Ecto neural progenitor cell (in vitro differentiated cells): ENCODE results near the gene ITSN2.
"Not testable (repeated sequence)": the region's sequence is repeated elsewhere in the genome, so short reads cannot be mapped to it uniquely, and the experiment has no call there.

Experiments
- DNase-seq: peaks from one replicate; pipeline ENCODE4 v3.0.0-alpha.2; 2018; ENCODE audit warnings: low spot score

ITSN2 gene

DNA sequence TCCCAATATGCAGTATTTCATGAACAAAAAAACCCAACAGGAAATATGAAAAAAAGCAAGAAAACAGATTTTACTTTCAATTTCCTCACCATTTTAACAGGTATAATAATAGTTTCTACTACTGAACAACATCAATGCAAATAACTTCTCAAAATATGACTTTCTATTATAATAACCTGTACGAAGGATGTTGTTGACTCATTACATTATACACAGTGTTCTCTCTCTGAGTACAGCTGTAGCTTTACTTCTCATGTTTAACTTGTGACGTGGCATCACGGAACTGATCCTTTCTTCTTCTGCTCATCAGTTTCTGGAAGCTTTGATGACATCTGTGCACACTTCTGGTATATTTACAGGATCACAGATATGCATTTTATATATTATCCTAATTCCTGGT lies 145.5 kb downstream of the ITSN2 start:
- no peak for DNase-seq

DNA sequence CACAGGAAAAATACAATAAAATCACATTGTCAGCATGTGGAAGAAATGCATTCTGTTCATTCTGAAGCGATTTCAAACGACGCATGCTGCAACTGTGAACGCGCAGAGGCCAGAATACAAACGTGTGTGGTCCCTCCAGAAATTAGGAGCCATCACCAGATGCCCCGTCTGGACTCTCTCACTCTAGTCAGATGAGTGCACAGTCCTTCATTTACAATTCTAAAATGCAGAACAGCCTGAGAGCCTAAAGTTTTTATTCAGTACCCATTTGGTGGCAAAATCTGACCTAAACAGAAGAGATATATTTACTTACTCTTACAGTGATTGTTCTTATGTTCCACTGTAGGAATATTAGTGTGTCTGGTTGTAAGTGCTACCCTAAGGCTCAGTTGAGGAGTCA lies 148.9 kb downstream of the ITSN2 start:
- no peak for DNase-seq

DNA sequence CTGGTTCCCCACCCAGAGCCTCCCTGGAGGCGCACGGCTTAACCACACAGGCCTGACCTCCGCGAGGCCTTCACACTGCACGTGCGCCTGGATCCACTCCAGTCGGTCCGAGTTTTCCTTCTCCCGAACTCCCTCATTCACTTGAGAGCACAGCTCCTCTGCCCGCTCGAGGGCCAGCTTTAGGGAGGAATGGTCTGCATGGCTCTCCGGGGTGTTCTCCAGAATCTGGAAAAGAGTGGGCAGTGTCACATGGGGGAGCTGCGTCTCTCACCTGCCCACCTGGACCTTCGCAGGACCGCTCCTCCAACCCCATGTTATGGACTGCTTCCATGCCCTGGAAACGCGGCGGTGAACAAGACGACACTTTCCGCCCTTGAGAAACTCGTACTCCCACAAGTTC lies 149.6 kb downstream of the ITSN2 start:
- DNase-seq: no peak

DNA sequence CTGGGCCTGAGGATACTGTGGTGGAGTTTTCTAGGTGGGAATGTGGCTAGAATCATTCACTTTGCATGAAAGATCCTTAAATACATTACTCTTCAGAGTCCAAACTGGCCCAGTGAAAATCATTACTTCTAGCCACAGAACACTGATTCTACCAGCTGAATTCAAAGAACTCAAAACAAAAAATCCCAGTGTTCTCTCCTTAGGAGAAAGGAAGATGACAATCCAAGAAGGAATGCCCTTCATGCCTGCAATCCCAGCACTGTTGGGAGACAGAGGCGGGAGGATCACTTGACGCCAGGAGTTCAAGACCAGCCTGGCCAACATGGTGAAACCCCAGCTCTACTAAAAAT lies 150.3 kb downstream of the ITSN2 start:
- DNase-seq: no peak

DNA sequence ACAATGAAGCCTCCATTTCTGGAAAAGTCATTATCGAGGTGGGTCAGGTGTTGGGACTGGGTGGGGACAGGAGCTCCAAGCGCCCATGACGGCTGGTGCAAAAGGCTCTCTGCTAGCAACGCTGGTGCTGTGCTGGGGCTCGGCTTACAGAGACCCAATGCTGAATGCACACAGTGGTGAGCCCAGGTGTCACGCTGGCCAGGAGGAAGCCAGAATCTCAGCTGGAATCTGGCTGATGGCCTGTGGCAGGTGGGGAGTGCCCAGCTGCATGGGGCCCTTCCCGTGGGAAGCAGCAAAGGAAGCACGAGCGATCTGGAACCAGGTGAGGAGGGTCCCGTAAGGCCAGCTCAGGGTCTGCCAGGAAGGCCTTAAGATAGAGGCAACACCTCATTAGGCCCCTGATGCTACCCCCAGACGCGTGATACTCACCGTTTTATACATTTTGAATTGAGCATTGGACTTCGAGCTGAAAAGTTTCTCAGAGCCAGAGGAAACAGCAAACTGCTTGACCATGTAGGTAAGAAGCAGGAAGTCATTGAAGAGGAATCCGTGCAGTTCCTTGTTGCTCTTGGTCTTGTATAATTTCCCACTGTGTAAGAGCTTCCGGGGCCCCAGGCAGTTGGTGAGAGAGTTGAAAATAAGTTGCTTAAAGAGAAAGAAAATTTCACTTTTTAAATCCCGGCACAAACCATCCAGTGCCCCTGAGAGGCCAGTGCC lies 150.8 kb downstream of the ITSN2 start:
- DNase-seq: no peak

DNA sequence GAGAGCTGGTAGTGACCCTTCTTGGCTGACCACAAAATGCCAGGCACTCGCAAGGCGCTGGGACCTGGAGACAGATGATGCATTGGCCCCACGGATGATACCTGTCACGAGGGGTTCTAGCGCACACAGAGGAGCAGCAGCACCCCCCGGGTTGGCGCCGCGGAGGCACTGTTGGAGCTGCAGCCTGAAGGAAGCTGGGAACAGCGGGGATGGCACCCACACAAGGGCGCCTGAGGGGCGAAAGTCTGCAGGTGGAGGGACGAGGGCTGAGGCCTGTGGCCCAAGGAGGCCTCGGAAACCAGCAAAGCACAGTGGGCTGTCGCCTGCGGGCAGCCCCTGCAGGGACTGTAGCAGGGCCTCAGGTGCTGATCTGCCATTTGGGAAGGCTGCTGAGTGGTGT lies 151.8 kb downstream of the ITSN2 start:
- no peak for DNase-seq

DNA sequence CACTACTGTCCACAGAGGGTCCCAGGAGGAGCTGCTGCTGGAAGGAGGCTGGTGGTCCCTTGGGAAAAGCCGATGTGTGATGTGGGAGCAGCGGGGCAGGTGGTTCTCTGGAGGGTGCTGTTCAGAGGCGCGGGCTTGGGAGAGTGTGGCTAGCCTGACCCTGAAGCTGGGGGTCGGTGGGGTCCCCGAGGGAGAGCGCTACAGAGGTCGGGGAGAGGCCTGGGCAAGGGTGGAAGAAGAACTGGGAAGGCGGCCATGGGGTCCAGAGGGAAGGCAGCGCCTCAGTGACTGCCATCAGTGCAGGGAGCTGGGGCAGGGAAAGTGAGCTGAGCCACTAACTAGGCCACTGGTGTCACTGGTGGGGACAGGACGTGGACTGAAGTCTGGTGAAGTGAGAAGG lies 153.0 kb downstream of the ITSN2 start:
- DNase-seq: no peak

DNA sequence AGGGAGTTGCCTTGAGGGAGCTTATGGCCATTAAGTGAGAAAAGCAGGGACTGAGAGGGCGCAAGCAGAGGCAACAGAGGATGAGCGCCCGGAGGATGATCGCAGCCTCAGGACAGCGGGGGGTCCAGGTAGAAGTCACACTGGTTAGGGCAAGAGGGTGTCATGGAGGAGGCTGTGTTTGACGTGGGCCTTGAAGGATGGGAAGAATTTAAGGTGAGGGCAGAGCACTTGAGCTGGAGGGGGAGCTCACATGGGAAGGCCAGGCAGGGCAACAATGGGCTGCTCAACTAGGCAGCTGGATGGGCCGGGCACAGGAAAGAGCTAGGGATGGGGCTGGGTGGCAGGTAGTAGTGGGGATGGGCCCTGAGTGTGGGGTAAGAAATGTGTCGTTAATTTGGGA lies 153.6 kb downstream of the ITSN2 start:
- no peak for DNase-seq

DNA sequence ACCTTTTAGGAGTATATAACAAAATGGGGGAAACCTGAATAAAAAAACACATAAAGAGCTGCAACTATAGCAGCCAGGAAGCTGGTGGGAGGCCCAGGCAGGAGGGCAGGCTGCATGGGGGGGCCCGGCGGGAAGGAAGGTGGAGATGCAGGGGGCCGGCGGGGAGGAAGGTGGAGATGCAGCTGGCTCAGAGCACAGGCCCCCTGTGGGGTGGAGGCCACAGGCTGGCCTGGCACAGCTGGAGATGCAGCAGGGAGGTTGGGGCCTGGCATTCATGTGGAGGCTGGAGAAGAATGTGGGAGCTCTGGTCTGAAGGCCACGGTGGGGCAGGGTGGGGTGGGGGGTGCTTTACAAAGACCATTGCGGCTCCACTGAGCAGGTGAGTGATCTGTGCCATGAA lies 154.1 kb downstream of the ITSN2 start:
- DNase-seq: no peak

DNA sequence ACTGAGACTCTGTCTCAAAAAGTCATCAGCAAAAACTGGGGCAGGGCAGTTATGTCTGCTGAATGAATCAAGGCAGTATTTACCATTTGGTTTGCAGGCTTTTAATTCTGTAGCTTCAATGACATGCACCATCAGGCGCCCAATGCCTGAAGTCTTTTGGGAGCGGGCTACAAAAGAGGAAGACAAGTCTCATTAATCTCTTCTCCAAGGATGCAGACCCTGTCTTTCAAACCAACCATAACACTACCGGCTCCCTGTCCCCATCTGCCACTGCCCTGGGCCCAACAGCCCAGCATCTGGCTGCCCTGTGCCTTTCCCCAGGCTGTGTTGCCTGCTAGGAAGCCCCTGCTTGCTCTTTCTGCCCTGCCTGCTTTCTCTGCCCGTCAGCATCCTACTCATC lies 155.2 kb downstream of the ITSN2 start:
- DNase-seq: no peak

DNA sequence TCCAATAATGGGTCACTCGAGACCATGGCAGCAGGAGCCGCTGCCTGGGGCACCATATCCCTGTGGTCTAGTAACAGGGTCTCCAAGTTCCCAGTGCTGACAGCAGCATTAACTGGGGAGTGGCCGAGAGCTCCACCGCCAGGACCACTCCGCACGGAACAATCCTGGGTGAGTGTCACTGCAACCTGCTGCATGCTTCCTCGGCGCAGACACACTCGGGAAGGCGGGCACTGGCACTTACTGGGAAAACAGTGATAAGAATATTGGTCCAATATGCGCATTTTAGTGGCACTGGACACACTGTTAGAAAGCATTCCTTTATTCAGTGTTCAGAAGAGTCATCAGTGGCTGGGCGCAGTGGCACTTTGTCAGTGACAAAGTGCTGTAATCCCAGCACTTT lies 155.8 kb downstream of the ITSN2 start:
- DNase-seq: no peak

DNA sequence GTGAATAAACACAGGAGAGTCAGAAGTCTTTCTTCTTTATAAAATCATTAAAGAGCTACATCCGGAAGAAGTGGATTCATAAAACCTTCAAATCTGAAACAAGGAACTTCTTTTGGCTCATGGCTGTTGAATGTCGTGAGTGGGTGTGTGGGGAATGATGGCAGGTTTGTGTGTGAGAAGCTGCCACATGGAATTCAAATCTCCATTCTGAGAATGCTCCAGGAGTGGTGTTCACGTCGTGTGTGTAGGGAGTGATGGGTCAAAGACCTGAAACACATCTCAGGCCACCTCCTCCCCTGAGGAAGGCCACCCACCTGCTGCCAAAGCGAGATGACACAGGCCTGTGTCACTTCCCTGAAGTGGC lies 156.6 kb downstream of the ITSN2 start:
- no peak for DNase-seq

DNA sequence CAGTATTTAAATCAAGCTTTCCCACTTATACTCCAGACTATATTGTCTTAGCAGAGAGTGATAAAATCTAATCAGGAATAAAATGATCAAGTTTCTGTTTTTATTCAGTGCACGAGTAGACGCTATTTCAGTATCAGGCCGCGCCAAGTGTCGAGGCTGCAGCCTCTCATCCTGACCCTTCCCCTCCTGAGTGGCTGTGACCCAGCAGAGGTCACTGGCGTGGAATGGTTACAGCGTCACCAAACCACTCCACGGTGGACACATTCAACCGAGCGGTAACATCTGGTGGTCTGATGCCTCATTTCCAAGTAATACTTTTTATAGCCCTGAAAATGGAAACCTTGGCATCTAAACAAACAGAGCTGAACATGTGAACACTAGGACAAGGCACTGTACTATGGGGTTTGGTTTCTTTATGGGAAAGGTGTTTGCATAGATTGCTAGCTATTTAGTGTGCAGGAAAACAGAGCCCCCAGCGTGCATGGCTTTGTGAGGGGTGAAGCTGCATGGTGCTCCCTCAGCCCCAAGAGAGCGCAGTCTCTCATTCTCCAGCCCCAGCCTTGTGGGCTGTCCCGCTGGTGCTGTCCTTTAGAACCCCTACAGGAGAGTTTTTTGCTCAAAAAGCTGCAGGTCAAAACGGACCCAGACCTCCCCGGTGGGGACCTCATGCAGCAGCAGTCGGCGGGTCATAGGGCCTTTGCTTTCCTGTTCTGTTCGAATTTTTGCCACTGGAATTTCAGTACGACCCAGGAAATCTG lies 157.1 kb downstream of the ITSN2 start:
- no peak for DNase-seq

DNA sequence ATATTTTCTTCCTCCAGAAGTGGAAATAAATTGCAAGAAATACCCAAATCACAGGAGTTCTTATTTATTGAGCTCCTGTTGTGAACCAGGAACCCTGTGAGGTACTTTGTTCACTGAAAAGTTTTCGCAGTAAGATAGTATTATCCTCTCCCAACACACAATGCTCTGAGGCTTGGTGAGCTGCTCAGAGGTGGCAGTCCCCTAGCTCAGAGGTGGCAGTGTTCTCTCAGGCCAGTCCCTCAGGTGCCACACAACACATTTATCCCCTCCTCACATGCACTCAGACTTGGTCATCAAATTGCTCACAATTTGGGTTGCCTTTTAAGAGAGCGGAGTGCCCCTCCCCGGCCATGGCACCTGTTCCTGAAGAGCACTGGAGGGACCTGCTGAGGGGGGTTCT lies 159.5 kb downstream of the ITSN2 start:
- no peak for DNase-seq

DNA sequence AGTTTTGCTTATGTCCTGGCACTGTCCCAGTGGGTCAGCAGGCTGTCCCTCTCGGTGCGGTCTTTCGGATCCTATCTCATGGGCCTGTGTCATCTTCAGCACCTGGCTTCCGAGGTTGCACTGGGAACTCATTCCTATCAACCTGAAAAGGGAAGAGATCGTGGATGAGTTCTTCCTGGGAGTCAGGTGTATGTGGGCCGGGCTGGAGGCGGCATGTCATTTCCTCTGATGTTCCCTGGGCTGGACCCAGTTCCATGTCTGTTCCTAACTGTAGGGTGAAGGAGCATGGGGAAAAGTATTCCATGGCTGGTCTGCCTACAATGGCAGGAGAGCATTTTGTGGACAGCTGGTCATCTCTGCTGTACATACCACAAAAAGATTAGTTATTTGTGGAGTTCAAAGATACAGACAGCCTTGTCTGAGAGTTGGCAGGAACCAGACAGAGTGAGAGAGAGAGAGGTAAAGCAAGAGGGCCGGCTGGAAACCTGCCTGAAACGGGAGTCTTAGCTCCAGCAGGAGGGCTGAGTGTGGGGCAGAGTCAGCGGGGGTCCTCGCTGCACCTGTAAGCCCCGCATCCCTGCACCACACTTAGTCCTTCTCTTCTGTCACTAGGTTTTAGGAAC lies 160.3 kb downstream of the ITSN2 start:
- DNase-seq: no peak

DNA sequence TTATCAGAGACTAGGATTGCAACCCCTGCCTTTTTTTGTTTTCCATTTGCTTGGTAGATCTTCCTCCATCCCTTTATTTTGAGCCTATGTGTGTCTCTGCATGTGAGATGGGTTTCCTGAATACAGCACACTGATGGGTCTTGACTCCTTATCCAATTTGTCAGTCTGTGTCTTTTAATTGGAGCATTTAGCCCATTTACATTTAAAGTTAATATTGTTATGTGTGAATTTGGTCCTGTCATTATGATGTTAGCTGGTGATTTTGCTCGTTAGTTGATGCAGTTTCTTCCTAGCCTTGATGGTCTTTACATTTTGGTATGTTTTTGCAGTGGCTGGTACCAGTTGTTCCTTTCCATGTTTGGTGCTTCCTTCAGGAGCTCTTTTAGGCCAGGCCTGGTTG lies 163.1 kb downstream of the ITSN2 start:
- DNase-seq: not testable (repeated sequence)

DNA sequence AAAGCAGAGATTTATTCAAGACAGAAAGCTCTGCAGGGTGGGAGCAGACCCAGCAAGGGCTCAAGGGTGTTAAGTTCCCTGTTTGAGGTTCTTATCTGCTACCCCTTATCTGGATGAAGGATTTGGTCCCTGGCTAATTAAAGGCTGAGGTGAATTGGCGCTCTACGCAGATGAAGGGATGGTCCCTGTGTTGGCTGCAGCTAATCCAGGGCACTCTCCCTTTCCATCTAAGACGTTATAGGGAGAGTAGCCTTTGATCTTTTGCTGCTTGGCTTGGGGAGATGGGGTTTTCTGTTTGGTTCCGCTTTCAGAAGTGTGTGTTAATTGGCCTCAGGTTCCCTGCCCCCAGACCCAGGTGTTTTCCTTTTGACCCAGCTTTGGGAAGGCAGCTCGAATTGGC lies 168.5 kb downstream of the ITSN2 start:
- DNase-seq: no peak

DNA sequence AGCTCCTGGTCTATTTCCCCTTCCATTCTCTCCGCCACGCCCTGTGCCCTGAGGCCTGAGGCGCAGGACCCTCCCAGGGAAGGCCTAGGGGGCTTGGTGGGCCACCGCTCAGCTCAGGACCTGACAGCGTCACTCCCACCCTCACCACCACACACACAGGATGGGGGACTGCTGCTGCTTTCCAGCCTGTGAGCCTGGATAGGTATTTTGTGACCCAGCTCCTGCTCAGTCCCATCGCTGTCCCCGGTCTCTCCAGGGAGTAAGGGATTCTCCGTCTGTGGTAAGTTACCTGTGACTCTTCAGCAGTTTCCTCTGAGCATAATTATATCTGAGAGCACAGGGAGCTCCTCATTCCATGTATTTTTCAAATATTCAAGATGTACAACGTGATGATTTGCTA lies 169.2 kb downstream of the ITSN2 start:
- no peak for DNase-seq

DNA sequence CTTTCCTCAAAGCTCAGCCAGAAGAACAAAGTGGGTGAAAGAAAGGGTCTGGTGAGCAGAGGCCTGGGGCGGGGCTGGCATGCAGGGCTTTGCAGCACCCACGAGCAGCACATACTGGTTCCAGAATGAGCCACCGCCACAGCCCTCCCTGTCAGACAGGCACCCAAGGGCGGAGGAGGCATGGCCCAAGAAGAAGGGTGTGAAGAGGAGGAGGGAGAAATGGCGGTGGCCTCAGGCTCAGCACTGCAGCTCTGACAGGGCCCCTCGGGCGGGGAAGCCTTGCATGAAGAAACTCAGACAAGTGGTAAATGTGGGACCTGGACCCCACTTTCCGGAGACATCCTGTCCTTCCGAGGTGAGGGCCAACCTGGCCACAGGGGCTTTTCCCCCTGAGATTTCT lies 169.8 kb downstream of the ITSN2 start:
- DNase-seq: no peak

DNA sequence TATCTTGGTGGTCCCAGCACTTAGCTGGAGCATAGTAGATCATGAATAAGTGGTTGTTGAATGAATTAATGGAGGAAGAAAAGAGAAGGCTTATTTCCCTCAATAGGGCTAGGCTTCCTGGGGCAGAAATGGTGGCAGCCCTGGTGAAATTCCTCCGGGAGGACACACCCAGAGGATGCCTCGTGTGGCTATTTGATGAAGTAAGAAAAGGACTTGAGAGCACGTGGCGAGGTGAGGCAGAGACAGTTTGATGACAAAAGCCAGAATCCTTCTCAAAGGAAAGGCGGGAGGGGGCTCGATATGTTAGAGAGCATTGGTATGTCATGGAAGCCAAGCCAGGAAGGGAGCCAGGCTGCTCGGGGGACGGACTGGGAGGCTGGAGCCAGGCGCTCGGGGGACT lies 170.8 kb downstream of the ITSN2 start:
- no peak for DNase-seq

DNA sequence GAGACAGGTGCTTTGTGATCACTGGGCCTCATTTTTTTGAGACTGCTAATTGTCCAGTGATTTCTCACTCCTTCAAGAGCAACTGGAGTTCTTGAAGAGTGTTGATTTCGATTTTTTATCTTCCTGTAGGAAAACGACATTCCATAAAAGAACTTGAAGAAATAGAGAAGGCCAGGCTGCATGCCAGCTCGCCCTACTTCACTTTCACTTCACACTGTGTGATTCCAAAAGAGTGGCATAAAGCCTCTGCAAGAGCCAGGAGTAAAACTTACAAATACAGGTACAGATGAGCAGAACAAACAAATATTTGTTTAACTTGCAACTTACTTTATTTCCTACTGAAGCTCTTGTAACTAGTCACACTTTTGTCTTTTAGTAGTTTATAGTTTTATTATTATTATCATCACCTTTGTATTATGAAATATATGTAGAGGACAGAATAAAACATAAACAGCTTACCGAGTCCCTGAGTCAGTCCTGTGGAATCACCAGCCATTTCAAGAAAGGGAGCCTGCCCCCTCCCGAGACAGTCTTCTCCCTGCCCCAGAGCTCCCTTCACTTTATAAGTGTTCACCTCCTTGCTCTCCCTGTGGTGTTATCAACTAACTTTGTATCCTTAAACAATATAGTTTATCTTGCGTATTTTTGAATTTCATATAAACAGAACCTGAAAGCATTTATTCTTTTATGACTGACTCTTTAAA lies 176.8 kb downstream of the ITSN2 start:
- DNase-seq: no peak

DNA sequence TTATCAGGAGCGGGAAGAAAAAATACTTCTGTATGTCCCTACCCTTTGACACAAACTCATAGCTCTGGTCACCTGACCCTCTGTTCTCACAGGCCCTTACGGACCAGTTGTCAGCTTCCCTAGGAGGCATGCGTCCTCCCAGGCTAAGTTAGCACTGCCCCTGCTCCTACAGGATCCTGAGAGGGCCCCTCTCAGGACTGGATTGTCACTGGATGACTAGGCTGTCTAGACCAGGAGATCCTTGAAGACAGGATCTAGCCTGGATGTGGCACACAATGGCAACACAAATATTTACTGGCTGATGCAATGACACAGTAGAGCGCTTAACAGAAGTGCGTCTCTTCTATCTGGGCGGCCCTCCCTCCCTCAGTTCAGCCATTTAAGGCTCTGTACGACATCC lies 177.8 kb downstream of the ITSN2 start:
- DNase-seq: no peak

DNA sequence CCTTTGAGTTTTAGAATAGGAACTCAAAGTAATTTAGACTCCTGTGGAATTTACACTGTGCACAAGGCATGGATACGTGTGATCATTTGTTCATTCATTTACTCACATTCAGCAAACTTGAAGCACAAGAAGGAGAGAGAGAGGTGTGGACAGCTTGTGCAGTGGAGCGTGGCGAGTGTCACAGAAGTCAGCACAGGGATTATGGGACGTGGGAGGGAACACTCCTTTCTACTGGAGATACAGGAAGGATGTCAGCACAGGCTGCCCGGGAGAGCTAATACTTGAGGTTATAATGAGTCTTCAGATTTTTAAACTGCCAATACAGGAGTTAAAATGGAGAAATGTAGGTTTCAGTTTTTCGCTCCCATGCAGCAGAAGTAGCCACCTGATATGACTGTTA lies 178.5 kb downstream of the ITSN2 start:
- no peak for DNase-seq
